K562 (cell line): ENCODE measurements around the gene SCARF1. TPM values are rescaled to one million over a fixed set of nuclear protein-coding genes. Genes with fewer than 3 reads are reported as not detected.

Source experiments
- ELK1 ChIP-seq: sonication (generic); formaldehyde crosslinking; IDR thresholded peaks from 2 replicates; pipeline ENCODE4 v1.8.1; 2022; ENCODE audit warnings: missing genetic modification reagents
- GTF2F1 ChIP-seq: IDR thresholded peaks from 2 replicates; pipeline ENCODE4 v1.6.1; 2011; ENCODE audit warnings: low read depth, low read length, improper control_type of control experiment
- IRF2 ChIP-seq: sonication (generic); formaldehyde crosslinking; IDR thresholded peaks from 2 replicates; pipeline ENCODE4 v1.8.1; 2022; ENCODE audit warnings: mild to moderate bottlenecking, missing genetic modification reagents
- JUN ChIP-seq, 2 experiments: sonication (generic) in 1 of 2; formaldehyde crosslinking in 1 of 2; IDR thresholded peaks; 2 replicates each; pipeline versions ENCODE4 v1.6.1 to v1.8.0; 2012 to 2022; ENCODE audit warnings: borderline replicate concordance in 2 of 2, mild to moderate bottlenecking in 2 of 2, improper control_type of control experiment in 1 of 2, low read depth in 1 of 2, low read length in 1 of 2, missing genetic modification reagents in 1 of 2
- MAFK ChIP-seq: IDR thresholded peaks from 2 replicates; pipeline ENCODE4 v1.6.1; 2011; ENCODE audit warnings: low read length, improper control_type of control experiment
- MITF ChIP-seq: IDR thresholded peaks from 2 replicates; pipeline ENCODE4 v1.6.1; 2014; ENCODE audit warnings: antibody characterized with exemption
- MNT ChIP-seq, 2 experiments: fragments of 450-650 bp; conservative IDR thresholded peaks; 2 replicates each; pipeline ENCODE4 v1.6.1; 2017; ENCODE audit warnings: mild to moderate bottlenecking in 2 of 2, moderate library complexity in 2 of 2
- POLR2B ChIP-seq: fragments of 450-650 bp; IDR thresholded peaks from 2 replicates; pipeline ENCODE4 v1.6.1; 2018; ENCODE audit warnings: low read depth; ENCODE audit not compliant: partially characterized antibody
- PRPF4 ChIP-seq: fragments of 200-400 bp; formaldehyde crosslinking; IDR thresholded peaks from one replicate; pipeline ENCODE4 v1.6.1; 2017; ENCODE audit warnings: low read length, low read depth, mild to moderate bottlenecking; ENCODE audit not compliant: insufficient read depth, poor library complexity, severe bottlenecking
- PTBP1 ChIP-seq: fragments of 200-400 bp; formaldehyde crosslinking; IDR thresholded peaks from 2 replicates; pipeline ENCODE4 v1.6.1; 2017; ENCODE audit warnings: low read depth, low read length
- RBM22 ChIP-seq: fragments of 200-400 bp; formaldehyde crosslinking; IDR thresholded peaks from 2 replicates; pipeline ENCODE4 v1.6.1; 2018; ENCODE audit warnings: low read length, low read depth; ENCODE audit not compliant: poor library complexity, severe bottlenecking
- TEAD2 ChIP-seq: fragments of 450-650 bp; IDR thresholded peaks from 2 replicates; pipeline ENCODE4 v1.6.1; 2016; ENCODE audit warnings: missing genetic modification characterization, control low read depth, missing compliant biosample characterization
- TOE1 ChIP-seq, 2 experiments: fragments of 450-650 bp in 1 of 2; sonication (generic) in 1 of 2; formaldehyde crosslinking in 1 of 2; IDR thresholded peaks; 2 replicates each; pipeline versions ENCODE4 v1.7.1 to v1.8.0; 2016 to 2022; ENCODE audit warnings: borderline replicate concordance in 2 of 2, mild to moderate bottlenecking in 2 of 2, antibody characterized with exemption in 1 of 2, inconsistent platforms in 1 of 2, low read depth in 1 of 2, missing genetic modification reagents in 1 of 2, moderate library complexity in 1 of 2
- ZBTB1 ChIP-seq: sonication (generic); formaldehyde crosslinking; IDR thresholded peaks from 2 replicates; pipeline ENCODE4 v1.8.1; 2023; ENCODE audit warnings: missing genetic modification reagents, low read depth, mild to moderate bottlenecking, borderline replicate concordance
- ZBTB33 ChIP-seq: sonication (generic); formaldehyde crosslinking; IDR thresholded peaks from 2 replicates; pipeline ENCODE4 v1.8.1; 2023; ENCODE audit warnings: mild to moderate bottlenecking, missing genetic modification reagents
- ZBTB49 ChIP-seq: sonication (generic); formaldehyde crosslinking; IDR thresholded peaks from 2 replicates; pipeline ENCODE4 v1.8.0; 2022; ENCODE audit warnings: missing genetic modification reagents, mild to moderate bottlenecking, borderline replicate concordance
- ZNF165 ChIP-seq: fragments of 250-450 bp; sonication (Bioruptor Pico); IDR thresholded peaks from 2 replicates; pipeline ENCODE4 v1.4.0; 2020; ENCODE audit warnings: borderline replicate concordance
- polyA plus RNA-seq, 8 experiments: library from polyadenylated mRNA; depleted of rRNA in 4 of 8; stranded (reverse) in 5 of 8; unstranded in 3 of 8; fragments of >200 nt; fragmentation: Nextera tagmentation in 2 of 8; fragmentation: Illumina TruSeq in 1 of 8; extraction: Ambion mirVana in 2 of 8; extraction: Trizol in 1 of 8; gene quantifications; 2 replicates each; pipeline versions ENCODE4 v1.2.1 to v1.2.3, GENCODE V29; 2011 to 2014; ENCODE audit warnings: inconsistent platforms in 1 of 8, missing spikeins in 1 of 8
- total RNA-seq, 7 experiments: library from RNA; depleted of rRNA in 6 of 7; stranded (reverse); fragments of >200 nt in 6 of 7; fragmentation: Illumina TruSeq in 2 of 7; extraction: Trizol in 2 of 7; gene quantifications; 2 replicates each; pipeline versions ENCODE4 v1.2.1 to v1.2.3, GENCODE V29; 2011 to 2021; ENCODE audit warnings: low replicate concordance in 1 of 7

The SCARF1 gene
- total and polyA plus RNA-seq, 9 of the 15 experiments (the other 6 are each of a cell fraction or from before 2014, with no cell fraction given): 0.04 to 2.1 (median 0.63) TPM

- TF ChIP-seq ZBTB49: no peak
- no peak for TF ChIP-seq TEAD2 (tag)
- TF ChIP-seq IRF2: no peak
- TF ChIP-seq MAFK: peak; percentile 69
- TF ChIP-seq POLR2B: no peak
- peak in 1 of 2 experiments; percentile 57; a peak in 2 of 4 replicates for TF ChIP-seq MNT (conservative IDR thresholded peaks at IDR 0.05)
- no peak for TF ChIP-seq TOE1 (IDR thresholded peaks at IDR 0.05; ENCODE audit: borderline replicate concordance)
- no peak for TF ChIP-seq TOE1 (CRISPR knock-in tag; IDR thresholded peaks at IDR 0.05; ENCODE audit: borderline replicate concordance, low read depth)
- no peak for TF ChIP-seq ZBTB1 (CRISPR knock-in tag)
- no peak for TF ChIP-seq ELK1 (CRISPR knock-in tag)
- no peak for TF ChIP-seq PRPF4
- no peak for TF ChIP-seq ZNF165 (CRISPR knock-in tag)
- no peak for TF ChIP-seq MITF
- peak; percentile 90 for TF ChIP-seq JUN (IDR thresholded peaks at IDR 0.05; ENCODE audit: borderline replicate concordance, low read depth, low read length)
- no peak for TF ChIP-seq JUN (CRISPR knock-in tag; IDR thresholded peaks at IDR 0.05; ENCODE audit: borderline replicate concordance)
- TF ChIP-seq ZBTB33 (CRISPR knock-in tag): peak; percentile 56; the same call in 1 of the 2 replicates
- no peak for TF ChIP-seq PTBP1
- no peak for TF ChIP-seq RBM22
- no peak for TF ChIP-seq GTF2F1
Observed at GRCh38 chr17:1590029-1590746, 55.3 kb downstream of the SCARF1 start (continued).
